ENCODE measurements around the gene HTR1E.
"Not testable (repeated sequence)": the region's sequence is repeated elsewhere in the genome, so short reads cannot be mapped to it uniquely, and the experiment has no call there.

DNA sequence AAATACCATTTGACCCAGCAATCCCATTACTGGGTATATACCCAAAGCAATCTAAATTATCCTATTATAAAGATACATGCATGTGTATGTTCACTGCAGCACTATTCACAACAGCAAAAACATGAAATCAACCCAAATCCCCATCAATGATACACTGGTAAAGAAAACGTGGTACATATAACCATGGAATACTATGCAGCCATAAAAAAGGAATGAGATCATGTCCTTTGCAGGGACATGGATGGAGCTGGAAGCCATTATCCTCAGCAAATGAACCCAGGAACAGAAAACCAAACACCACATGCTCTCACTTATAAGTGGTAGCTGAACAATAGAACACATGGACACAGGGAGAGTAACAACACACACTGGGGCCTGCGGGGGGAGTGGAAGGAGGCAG lies 69.2 kb downstream of the HTR1E start:
- TF ChIP-seq POLR2A, SPI1, POLR2AphosphoS5, TAF1 (IDR thresholded peaks at IDR 0.05; ENCODE audit: low read depth, low read length): not testable (repeated sequence)

Data from GM12891 (cell line).